Measurements from ENCODE around the gene ABCB10.
A peak's percentile ranks its signal among the peaks of the same experiment; 100 is the strongest.

The ABCB10 gene

GRCh38 chr1:229585338-229585737 is 26.8 kb upstream of the ABCB10 start:
- H3K4me1 Mint-ChIP-seq: peaks cover 16% of the 10 kb centered on the region
- no peaks in the 10 kb centered on the region for H3K36me3 Mint-ChIP-seq (ENCODE audit: low read depth)
- TF ChIP-seq, protein P1, sequence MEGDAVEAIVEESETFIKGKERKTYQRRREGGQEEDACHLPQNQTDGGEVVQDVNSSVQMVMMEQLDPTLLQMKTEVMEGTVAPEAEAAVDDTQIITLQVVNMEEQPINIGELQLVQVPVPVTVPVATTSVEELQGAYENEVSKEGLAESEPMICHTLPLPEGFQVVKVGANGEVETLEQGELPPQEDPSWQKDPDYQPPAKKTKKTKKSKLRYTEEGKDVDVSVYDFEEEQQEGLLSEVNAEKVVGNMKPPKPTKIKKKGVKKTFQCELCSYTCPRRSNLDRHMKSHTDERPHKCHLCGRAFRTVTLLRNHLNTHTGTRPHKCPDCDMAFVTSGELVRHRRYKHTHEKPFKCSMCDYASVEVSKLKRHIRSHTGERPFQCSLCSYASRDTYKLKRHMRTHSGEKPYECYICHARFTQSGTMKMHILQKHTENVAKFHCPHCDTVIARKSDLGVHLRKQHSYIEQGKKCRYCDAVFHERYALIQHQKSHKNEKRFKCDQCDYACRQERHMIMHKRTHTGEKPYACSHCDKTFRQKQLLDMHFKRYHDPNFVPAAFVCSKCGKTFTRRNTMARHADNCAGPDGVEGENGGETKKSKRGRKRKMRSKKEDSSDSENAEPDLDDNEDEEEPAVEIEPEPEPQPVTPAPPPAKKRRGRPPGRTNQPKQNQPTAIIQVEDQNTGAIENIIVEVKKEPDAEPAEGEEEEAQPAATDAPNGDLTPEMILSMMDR (IDR thresholded peaks at IDR 0.05; ENCODE audit: unreplicated experiment in 3 of 3): no peak
- H3K27me3 Mint-ChIP-seq (ENCODE audit: low read depth): no peaks in the 10 kb centered on the region
- H3K9me3 Mint-ChIP-seq: no peaks in the 10 kb centered on the region
- H3K4me3 Mint-ChIP-seq: no peak overlapping the region
- no peak overlapping the region for H3K27ac Mint-ChIP-seq

DNA sequence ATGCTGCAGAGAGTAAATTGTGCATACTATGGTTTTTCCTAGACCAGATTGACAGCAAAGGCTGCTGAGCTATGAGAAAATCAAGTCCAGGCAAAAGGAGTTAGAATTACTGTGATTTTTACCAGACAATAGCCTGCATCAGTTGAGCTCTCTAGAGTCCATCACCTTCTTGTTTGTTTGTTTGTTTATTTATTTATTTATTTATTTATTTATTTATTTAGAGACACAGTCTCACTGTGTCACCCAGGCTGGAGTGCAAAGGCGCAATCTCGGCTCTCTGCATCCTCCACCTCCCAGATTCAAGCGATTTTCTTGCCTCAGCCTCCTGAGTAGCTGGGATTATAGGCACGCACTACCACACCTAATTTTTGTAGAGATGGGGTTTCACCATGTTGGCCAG is 24.2 kb upstream of the ABCB10 start:
- peak overlapping the region in 1 of 3 experiments; percentile 46 for H3K4me3 Mint-ChIP-seq
- peaks cover 31% of the 10 kb centered on the region for H3K4me1 Mint-ChIP-seq
- H3K9me3 Mint-ChIP-seq: no peaks in the 10 kb centered on the region
- no peaks in the 10 kb centered on the region for H3K27me3 Mint-ChIP-seq (ENCODE audit: low read depth)
- H3K36me3 Mint-ChIP-seq (ENCODE audit: low read depth): no peaks in the 10 kb centered on the region
- peak overlapping the region; percentile 68 to 85 (median 72) for H3K27ac Mint-ChIP-seq
- TF ChIP-seq, protein P1 (IDR thresholded peaks at IDR 0.05; ENCODE audit: unreplicated experiment in 3 of 3): no peak

GRCh38 chr1:229582011-229582694 is 23.6 kb upstream of the ABCB10 start:
- H3K4me1 Mint-ChIP-seq: peaks cover 33% of the 10 kb centered on the region
- H3K27ac Mint-ChIP-seq: peak overlapping the region; percentile 68 to 85 (median 72)
- TF ChIP-seq, protein P1 (IDR thresholded peaks at IDR 0.05; ENCODE audit: unreplicated experiment in 3 of 3): no peak
- H3K27me3 Mint-ChIP-seq (ENCODE audit: low read depth): no peaks in the 10 kb centered on the region
- H3K9me3 Mint-ChIP-seq: no peaks in the 10 kb centered on the region
- H3K36me3 Mint-ChIP-seq (ENCODE audit: low read depth): no peaks in the 10 kb centered on the region
- H3K4me3 Mint-ChIP-seq: peak overlapping the region in 2 of 3 experiments; percentile 34 to 46

DNA sequence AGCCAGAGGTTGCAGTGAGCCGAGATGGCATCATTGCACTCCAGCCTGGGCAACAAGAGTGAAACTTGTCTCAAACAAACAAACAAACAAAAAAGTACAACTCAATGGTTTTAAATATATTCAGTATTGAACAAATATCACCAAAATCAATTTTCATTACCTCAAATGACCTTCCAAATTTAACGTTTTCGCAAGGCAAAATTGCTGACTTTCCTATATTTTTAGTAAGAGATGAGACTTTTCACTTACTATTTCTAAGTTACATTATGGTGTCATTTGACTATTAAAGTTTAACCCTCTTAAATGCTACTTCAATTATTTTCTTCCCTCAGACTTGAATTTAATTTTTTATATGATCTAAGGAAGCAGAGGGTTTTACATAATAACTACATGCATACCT is 23.0 kb upstream of the ABCB10 start:
- H3K4me3 Mint-ChIP-seq: no peak overlapping the region

DNA sequence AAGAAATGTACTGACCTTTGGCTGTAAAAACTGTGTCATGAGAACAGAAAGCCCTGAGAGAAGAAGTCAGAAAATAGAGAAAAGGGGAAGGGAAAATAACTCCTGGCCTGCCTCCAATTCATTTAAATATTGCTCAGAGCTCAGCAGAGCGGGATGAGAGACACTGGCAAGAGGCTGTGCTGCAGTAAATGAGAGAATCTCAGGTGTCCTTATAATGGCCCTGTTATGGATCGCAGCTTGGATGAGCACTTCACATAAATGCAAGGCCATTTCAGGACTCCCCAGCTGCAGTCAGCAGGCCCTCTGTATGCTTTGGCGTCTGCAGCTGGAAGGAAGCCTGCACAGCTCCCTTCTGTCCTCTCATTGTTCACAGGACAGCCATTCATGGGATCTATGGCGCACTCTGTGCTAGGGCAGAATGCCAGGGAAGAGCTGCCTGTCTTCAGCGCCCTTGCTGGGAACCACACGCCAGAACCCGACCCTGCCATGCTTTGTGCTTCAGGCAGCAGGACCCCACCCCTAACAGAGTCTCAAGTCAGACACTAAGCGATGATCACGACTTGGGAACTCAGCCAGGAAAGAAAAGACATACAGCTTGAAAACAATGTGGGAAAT is 20.7 kb upstream of the ABCB10 start:
- Mint-ChIP-seq H3K4me1 (peaks cover 33% of the 10 kb centered on the region), H3K36me3 (ENCODE audit: low read depth) (no peaks in the 10 kb centered on the region), H3K9me3 (no peaks in the 10 kb centered on the region), H3K27me3 (ENCODE audit: low read depth) (peaks cover 4% of the 10 kb centered on the region), H3K27ac (peak overlapping the region; percentile 72 to 90 (median 84)), H3K4me3 (peak overlapping the region; percentile 10 to 58 (median 19))
- TF ChIP-seq, protein P1 (IDR thresholded peaks at IDR 0.05; ENCODE audit: unreplicated experiment in 3 of 3): no peak

More for the DNA sequence above, 23.0 kb upstream of the ABCB10 start:
- no peaks in the 10 kb centered on the region for H3K36me3 Mint-ChIP-seq (ENCODE audit: low read depth)
- H3K27me3 Mint-ChIP-seq (ENCODE audit: low read depth): no peaks in the 10 kb centered on the region
- H3K4me1 Mint-ChIP-seq: peaks cover 33% of the 10 kb centered on the region
- TF ChIP-seq, protein P1 (IDR thresholded peaks at IDR 0.05; ENCODE audit: unreplicated experiment in 3 of 3): no peak
- peak overlapping the region in 1 of 3 experiments; percentile 72 for H3K27ac Mint-ChIP-seq
- no peaks in the 10 kb centered on the region for H3K9me3 Mint-ChIP-seq

Data from nephron (organoid).